B cell (primary cell): ENCODE results near the gene HAPLN1.

Experiments
- CTCF ChIP-seq: fragments of 200-600 bp; IDR thresholded peaks from one replicate; pipeline ENCODE4 v1.8.0; 2022; ENCODE audit warnings: antibody characterized with exemption, mild to moderate bottlenecking
- EZH2 ChIP-seq: IDR thresholded peaks from 2 replicates; pipeline ENCODE4 v1.6.1; 2012; ENCODE audit warnings: borderline replicate concordance, low read depth, mild to moderate bottlenecking, moderate library complexity, low read length; ENCODE audit not compliant: insufficient read depth, poor library complexity, severe bottlenecking

- TF ChIP-seq CTCF (no peak), EZH2 (no peak)
Observed at GRCh38 chr5:83721953-83722901, 1.6 kb upstream of the HAPLN1 start.
